SKM-1 treated with dmso at 0.1 percent for 144 hours (cell line): ENCODE results near the gene ATXN7L2.

ENCODE experiments used
- DNase-seq: peaks from one replicate; lab custom pipeline; 2025; ENCODE audit not compliant: unreplicated experiment; lab: John Stamatoyannopoulos, UW

ATXN7L2 gene

DNA sequence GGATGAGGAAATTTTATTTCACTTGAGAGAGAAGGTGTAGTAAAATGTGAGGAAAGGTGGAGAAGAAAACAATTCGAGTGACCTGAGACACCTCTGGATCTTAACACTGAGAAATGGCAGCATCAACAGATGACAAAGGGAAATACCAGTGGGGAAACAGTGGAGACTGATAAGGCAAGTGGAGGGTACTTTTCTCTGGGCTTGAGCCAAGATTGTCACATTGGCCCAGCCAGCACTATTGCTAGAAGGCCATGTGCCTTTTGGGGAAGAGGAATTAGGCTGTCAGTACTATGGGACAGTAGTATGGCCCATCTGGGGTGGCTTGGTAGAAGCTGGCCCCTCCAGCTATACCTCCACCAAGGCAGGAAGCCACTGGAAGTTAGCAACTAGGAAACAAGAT, 9.0 kb upstream of the ATXN7L2 start:
- DNase-seq, result no peak

DNA sequence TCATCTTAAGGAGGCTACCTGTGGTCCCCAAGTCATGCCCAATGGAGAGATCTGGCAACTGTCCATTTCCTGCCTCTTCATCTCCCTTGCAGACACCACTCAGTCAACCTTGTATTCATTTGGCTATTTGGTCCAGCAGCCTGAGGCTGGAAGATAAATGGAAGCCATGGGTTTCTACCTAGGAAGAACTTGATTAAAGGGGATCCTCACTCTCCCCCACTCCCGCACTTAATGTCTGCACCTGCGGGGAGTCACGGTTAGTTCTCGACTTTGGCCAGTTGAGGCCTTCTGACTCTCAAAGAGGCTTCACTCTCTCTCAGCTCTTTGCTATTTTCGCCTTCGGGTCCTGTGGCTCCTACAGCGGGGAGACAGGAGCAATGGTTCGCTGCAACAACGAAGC, 8.4 kb upstream of the ATXN7L2 start:
- DNase-seq, result no peak

GRCh38 chr1:109476825-109477224, 6.9 kb upstream of the ATXN7L2 start:
- DNase-seq, result no peak

DNA sequence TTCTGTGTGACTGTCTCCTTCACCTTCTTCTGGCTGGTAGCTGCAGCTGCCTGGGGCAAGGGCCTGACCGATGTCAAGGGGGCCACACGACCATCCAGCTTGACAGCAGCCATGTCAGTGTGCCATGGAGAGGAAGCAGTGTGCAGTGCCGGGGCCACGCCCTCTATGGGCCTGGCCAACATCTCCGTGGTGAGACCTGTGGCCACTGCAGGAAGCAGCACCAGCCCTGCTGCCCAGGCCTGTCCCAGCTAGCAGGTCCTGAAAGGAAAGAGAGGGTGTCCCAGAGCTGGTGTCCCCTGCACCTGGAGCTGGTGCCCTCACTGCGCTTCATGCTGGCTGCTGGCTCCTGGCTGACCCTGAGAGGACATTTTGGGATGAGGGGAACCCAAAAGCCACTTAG, 5.9 kb upstream of the ATXN7L2 start:
- no peak for DNase-seq

GRCh38 chr1:109478806-109479205, 4.9 kb upstream of the ATXN7L2 start:
- no peak for DNase-seq

- no peak for DNase-seq
Measured at GRCh38 chr1:109479311-109479710, 4.4 kb upstream of the ATXN7L2 start.

DNA sequence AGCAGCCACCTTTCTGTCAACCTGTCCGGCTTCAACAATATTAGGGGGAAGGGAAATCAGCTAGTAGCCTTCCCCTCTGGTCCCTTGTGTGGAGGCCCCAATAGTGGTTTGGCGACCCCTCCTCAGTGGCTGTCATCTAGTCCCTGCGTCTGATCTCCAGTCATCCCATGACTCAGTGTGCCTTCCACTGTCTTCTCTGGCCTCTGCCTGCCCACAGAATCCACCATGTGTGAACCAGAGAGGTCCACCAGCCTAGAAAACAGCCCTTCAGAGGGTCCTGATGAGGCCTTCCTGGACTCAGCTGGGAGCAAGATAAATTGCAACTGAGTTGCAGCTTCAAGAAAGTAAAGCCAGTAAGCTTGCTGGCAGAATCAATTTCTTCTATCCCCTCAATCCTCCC, 3.8 kb upstream of the ATXN7L2 start:
- no peak for DNase-seq

DNA sequence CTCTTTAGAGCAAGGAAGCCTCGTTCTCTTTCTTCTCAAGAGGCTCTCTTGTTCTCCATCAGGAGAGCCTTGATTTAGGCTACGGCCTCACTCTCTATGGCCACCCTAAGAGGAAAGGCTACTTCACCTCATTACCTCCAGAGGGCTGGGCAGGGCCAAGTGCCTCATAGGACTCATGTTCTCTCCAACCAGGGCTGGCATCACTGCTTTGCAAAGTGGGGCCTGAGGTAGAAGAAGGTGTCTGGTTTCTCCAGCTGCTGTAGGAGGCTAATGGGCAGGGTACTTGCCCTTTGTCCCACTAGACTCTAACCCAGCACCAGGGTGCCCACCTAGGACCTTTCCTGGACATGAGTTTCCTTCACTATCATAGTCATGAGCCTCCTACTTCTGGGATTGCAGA, 2.1 kb upstream of the ATXN7L2 start:
- DNase-seq, result no peak

DNA sequence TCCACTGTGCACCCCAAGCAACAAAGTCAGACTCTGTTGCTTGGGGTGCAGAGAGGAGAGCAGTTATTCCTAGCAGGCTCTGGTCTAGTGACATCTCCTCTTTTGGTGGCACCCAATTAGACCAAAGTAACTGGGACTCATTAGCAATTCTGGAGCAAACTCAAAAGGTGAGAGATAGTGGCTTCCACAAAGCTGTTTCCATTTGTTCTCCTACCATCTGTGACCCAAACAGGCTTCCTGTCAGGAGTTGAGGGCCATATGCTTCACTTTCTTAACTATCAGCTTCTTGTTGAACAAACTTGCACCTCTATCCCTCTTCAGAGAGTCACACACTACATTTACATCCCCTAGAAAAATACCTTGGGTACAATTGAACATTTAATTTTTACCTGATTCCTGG, 1.5 kb upstream of the ATXN7L2 start:
- no peak for DNase-seq

DNA sequence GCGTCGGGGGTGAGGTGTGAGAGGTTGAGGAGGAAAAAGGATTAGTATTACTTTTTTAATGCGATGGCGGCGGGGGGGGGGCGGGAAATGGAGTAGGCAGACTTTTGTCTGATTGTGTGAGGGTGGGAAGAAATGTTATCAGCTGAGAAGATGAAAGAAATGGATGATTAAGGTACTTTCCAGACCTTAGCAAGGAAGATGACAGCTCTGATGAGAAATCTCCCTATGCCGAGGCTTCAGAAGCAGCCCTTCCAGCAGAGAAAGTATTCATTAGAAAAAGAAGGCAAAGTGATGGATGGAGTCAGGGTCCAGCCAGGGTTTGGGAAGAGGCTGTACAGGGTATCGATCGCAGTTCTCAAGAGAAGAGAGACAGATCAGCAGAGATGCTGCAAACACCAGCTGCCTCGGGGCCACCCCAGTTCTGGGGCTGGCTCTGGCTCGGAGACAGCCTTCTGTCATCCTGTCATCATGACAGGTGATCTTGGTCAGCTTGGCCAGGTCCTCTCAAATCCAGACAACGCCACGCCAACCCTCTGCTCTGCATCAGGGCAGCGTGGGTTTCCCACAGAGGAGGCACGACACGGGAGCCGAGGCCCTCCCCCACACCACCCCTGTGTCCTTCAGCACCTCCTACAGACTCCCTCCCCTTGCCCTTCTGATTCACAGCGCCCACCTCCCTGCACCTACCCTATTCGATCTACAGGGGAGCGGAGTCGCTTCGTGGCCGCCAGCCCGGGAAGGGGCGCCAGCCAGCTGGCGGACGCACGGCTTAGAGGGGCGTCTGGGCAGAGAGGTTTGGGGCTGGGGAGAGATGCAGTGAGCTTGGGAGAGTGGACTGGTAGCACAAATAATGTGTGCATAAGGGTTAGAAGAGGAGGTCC, 674 bp upstream of the ATXN7L2 start:
- DNase-seq, result no peak

DNA sequence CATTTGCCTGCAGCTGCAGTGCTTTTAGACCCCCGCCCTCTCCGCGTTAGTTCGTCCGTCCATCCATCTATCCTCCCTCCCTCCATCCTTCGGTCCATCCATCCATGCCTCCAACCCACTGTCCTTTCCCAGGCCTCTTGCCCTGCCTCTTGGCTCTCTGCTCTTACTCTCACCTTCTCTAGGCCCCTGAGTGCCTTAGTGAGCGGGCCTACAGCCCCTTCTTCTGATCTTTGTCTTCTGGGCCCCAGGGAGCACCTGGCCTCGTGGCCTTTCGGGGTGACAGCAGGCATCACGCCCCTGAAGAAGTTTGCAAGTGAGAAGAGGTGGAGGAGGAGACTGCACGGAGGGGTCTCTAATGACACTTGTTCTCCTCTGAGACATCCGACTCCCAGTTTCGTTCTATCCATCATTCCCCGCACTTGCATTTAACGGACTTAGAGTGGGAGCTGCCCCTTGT, 842 bp downstream of the ATXN7L2 start:
- DNase-seq, result no peak

DNA sequence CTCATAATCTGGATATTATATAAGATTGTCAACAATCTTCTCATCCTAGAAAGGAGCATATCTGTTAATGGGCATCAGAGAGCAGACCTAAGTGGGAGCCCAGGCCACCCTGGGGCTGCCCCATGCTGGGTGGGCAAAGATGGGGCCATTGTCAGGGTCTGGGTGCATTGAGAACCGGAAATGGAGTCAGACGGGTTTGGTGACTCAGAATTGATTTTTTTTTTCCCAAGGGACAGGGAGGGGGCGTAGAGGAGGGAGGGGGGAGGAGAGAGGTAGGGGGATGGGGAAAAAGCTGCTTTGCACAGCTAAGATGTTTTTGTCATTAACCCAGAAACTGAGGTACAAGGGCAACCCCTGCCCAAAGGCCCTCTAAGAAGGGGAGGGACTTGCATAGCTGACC, 1.3 kb downstream of the ATXN7L2 start:
- no peak for DNase-seq

- no peak for DNase-seq
Measured at GRCh38 chr1:109487261-109487660, 3.6 kb downstream of the ATXN7L2 start.

DNA sequence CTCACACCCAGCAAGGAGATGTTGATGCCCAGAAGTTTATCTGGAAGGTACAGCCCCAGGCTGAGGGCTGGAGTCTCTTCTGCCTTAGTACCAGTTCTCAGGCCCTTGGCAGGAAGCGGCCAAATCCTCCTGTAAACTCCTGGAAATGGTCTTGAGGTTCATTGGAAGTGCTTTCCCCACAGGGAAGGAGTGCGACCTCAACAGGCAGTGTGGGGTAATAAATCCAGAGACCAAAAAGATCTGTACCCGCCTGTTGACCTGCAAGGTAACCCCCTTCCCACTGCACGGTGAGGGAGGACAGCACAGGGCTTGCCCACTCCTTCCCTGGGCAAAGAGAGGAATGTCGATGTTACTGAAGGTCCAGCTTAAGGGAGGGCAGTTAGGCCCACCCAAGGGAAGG, 4.5 kb downstream of the ATXN7L2 start:
- DNase-seq, result no peak

- DNase-seq, result no peak
Measured at GRCh38 chr1:109488696-109489095, 5.0 kb downstream of the ATXN7L2 start.

DNA sequence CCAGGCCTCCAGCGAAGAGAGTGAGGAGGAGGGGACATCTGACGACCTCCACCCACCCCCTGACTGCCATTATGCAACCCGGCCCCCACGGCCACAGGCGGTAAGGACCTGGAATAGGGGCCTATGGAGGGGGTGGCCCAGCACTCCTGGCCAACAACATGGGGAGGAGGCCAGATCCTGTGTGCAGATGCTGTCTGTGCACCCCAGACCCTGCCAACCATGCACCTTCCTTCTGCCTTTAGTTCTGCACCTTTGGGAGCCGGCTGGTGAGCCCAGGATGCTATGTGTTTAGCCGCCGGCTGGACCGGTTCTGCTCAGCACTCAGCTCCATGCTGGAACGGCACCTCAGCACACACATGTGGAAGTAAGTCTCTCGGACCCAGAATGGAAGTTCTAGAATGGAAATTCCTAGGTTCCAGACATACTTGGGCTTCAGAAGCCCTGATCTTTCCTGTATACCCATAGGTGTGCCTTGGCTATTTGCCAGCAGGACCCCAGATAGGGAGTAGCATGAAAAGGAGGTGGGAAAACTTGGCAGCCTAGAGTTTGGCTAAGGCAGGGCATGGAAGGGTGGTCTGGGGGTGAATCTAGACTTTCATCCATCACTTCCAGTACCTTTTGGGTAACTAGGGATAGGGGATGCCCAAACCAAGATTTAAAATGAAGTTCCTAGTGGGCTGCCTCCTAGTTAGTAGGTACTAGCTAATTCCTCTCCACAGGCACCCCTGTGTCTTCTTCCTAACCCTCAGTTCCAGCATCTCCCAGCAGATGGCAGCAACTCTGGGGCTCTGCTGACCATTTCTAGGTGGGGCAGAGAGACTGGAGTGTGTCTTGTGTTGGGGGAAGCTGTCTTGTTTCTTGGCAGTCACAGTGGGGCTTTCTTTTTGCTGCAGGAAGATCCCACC, 6.6 kb downstream of the ATXN7L2 start:
- DNase-seq, result peak; percentile 50

GRCh38 chr1:109490934-109491302, 7.2 kb downstream of the ATXN7L2 start:
- no peak for DNase-seq

DNA sequence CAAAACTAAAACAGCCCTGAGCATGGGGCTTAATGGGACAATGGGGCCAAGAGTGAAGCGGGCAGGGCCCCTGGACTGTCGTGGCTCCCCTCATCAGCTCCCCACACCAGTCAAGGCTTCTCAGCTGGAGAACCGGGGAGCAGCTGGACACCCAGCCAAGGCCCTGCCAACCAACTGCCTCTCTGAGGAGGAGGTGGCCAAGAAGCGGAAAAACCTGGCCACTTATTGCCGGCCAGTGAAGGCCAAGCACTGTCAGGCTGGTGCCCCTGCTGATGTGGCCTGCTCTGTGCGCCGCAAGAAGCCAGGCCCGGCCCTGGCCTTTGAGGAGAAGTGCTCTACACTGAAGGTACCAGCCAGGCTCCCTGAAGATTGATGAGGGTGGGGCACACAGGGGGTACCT, 7.7 kb downstream of the ATXN7L2 start:
- no peak for DNase-seq

DNA sequence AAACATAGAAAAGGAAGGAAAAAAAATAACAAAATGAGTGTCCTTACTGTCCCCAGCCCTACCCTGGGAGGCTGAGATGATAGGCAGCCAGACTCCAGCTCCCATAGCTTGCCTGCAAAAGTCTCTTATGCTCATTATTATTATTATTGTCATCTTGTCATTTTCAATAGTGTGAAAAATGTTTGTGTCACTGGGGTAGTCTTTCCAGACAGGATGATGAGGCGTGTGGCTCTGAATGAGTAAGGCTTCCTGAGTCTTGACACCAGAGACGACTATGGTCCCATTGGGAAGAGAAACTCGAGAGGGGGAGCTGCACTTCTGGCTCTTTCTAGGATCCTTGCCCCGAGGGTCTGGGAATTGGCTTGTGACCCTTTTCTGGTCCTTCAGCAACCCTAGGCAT, 9.1 kb downstream of the ATXN7L2 start:
- DNase-seq, result no peak

- no peak for DNase-seq
Measured at GRCh38 chr1:109493227-109493626, 9.5 kb downstream of the ATXN7L2 start.

GRCh38 chr1:109493805-109494539, 10.3 kb downstream of the ATXN7L2 start, which contains the start of gene CYB561D1:
Gene CYB561D1, plus strand, starts transcription at chr1:109494094. Its CDS starts 46 bp downstream, at chr1:109494140.
- DNase-seq, result peak; percentile 80
